HG02588 (cell line): ENCODE measurements around the gene RNF157.
"Not testable (repeated sequence)": the region's sequence is repeated elsewhere in the genome, so short reads cannot be mapped to it uniquely, and the experiment has no call there.

Experiments
- ATAC-seq: cut with Tn5 transposase; IDR thresholded peaks from one replicate; pipeline ENCODE4 v1.9.1; 2021; ENCODE audit warnings: mild to moderate bottlenecking, moderate library complexity; ENCODE audit not compliant: unreplicated experiment

RNF157 gene

GRCh38 chr17:76236603-76237002 is 3.7 kb downstream of the RNF157 start:
- no peak for ATAC-seq

- ATAC-seq: no peak
These were observed 4.4 kb downstream of the RNF157 start for GRCh38 chr17:76235883-76236282.

GRCh38 chr17:76234354-76234679 is 6.0 kb downstream of the RNF157 start:
- no peak for ATAC-seq

- no peak for ATAC-seq
These were observed 6.5 kb downstream of the RNF157 start for GRCh38 chr17:76233588-76234353.

GRCh38 chr17:76232342-76232741 is 8.0 kb downstream of the RNF157 start:
- ATAC-seq: no peak

GRCh38 chr17:76226749-76227148 is 13.5 kb downstream of the RNF157 start:
- ATAC-seq: not testable (repeated sequence)

- ATAC-seq: not testable (repeated sequence)
These were observed 14.8 kb downstream of the RNF157 start for GRCh38 chr17:76225373-76226086.

GRCh38 chr17:76223802-76224201 is 16.5 kb downstream of the RNF157 start:
- ATAC-seq: no peak

- no peak for ATAC-seq
These were observed 20.5 kb downstream of the RNF157 start for GRCh38 chr17:76219670-76220383.

- no peak for ATAC-seq
These were observed 23.2 kb downstream of the RNF157 start for GRCh38 chr17:76217081-76217480.

GRCh38 chr17:76213491-76213890 is 26.8 kb downstream of the RNF157 start:
- ATAC-seq: no peak

GRCh38 chr17:76208120-76208519 is 32.2 kb downstream of the RNF157 start:
- ATAC-seq: no peak

GRCh38 chr17:76207275-76208059 is 32.8 kb downstream of the RNF157 start:
- no peak for ATAC-seq

GRCh38 chr17:76205542-76206144 is 34.6 kb downstream of the RNF157 start:
- ATAC-seq: not testable (repeated sequence)

- ATAC-seq: no peak
These were observed 36.0 kb downstream of the RNF157 start for GRCh38 chr17:76204277-76204676.

GRCh38 chr17:76200354-76200753 is 39.9 kb downstream of the RNF157 start:
- ATAC-seq: no peak

GRCh38 chr17:76199469-76199868 is 40.8 kb downstream of the RNF157 start:
- no peak for ATAC-seq

- ATAC-seq: no peak
These were observed 41.6 kb downstream of the RNF157 start for GRCh38 chr17:76198702-76199101.

- no peak for ATAC-seq
These were observed 42.4 kb downstream of the RNF157 start for GRCh38 chr17:76197911-76198310.

GRCh38 chr17:76196675-76197074 is 43.6 kb downstream of the RNF157 start:
- ATAC-seq: no peak
